A549 (cell line): Measurements from ENCODE around the gene FRAT2.

ENCODE experiments used
- BHLHE40 ChIP-seq: IDR thresholded peaks from 2 replicates; pipeline ENCODE4 v1.6.1; 2012; ENCODE audit warnings: low read depth, low read length, inconsistent platforms
- CBX2 ChIP-seq: fragments of 200-600 bp; sonication (generic); IDR thresholded peaks from 2 replicates; pipeline ENCODE4 v1.6.1; 2016; ENCODE audit warnings: low read depth, mild to moderate bottlenecking, borderline replicate concordance
- CEBPB ChIP-seq, 2 experiments: fragments of >200 bp in 1 of 2; sonication (Bioruptor Twin) in 1 of 2; formaldehyde crosslinking in 1 of 2; IDR thresholded peaks; 2 replicates each; pipeline ENCODE4 v1.6.1; 2012 to 2016
- EP300 ChIP-seq, 2 experiments: fragments of >200 bp; sonication (Bioruptor Twin); formaldehyde crosslinking; IDR thresholded peaks; 2 replicates in 1 of 2; 3 replicates in 1 of 2; pipeline ENCODE4 v1.6.1; 2016 to 2017
- MYC ChIP-seq: IDR thresholded peaks from 2 replicates; pipeline ENCODE4 v1.6.1; 2012; ENCODE audit warnings: mild to moderate bottlenecking, inconsistent platforms, low read length, improper control_type of control experiment, borderline replicate concordance
- POLR2A ChIP-seq: IDR thresholded peaks from 2 replicates; pipeline ENCODE4 v1.6.1; 2012; ENCODE audit warnings: mild to moderate bottlenecking, low read length
- ZC3H11A ChIP-seq: fragments of 450-650 bp; IDR thresholded peaks from 2 replicates; pipeline ENCODE4 v1.6.1; 2014; ENCODE audit warnings: antibody characterized with exemption, mild to moderate bottlenecking
- ZSCAN20 ChIP-seq: fragments of 250-450 bp; sonication (Bioruptor Pico); IDR thresholded peaks from 2 replicates; pipeline ENCODE4 v1.8.0; 2022; ENCODE audit warnings: mild to moderate bottlenecking, moderate library complexity
- TF ChIP-seq, protein P1 (sequence below): fragments of >200 bp; sonication (Bioruptor Twin); formaldehyde crosslinking; IDR thresholded peaks from 3 replicates; pipeline ENCODE4 v1.5.1; 2016
- TF ChIP-seq, protein P2 (sequence below): fragments of 200-600 bp; sonication (generic); IDR thresholded peaks from 2 replicates; pipeline ENCODE4 v1.6.1; 2016; ENCODE audit warnings: antibody characterized with exemption, mild to moderate bottlenecking, moderate library complexity
- TF ChIP-seq, protein P3 (sequence below): fragments of 250-450 bp; sonication (Bioruptor Pico); IDR thresholded peaks from 2 replicates; pipeline ENCODE4 v1.5.0; 2021; ENCODE audit warnings: mild to moderate bottlenecking, moderate library complexity, borderline replicate concordance
- TF ChIP-seq, protein P4 (sequence below): IDR thresholded peaks from 2 replicates; pipeline ENCODE4 v1.6.1; 2012; ENCODE audit warnings: low read depth, borderline replicate concordance

DNA sequence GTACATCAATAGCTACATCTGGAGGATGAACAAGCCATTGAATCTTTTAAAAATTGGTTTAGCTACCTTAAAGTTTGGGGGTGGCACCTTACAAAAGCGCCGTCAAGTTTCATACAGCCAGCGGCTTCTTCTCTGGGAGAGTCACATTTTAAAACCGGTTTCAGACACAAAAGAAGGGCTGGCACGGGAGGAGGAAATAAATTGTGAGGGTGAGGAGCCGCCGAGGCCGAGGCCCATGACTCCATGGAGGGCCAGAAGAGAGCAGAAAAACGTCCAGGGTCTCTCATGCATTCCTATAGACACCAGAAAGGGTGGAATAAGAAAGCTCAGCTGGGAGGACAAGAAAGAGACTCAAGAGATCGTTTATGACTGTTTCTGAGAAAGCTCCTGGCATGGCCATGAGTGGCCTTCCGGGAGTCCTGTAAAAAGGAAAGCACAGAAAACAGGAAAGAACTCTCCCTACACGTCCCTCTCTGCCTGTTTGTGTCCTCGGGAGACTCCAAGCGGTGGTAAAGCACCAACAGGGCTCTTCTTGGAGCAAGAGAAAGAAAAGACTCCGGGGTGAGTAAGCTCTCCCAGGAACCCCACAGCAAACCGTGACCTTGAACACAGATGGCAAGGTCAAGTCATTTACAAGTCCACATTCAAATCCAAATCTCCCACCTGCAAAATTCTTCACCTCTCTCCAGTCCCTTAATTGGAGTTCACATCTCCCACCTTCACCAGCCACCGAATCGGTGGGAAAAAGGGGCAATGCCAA lies 1.8 kb downstream of the FRAT2 start:
- TF ChIP-seq POLR2A, result no peak
- TF ChIP-seq, protein P1, sequence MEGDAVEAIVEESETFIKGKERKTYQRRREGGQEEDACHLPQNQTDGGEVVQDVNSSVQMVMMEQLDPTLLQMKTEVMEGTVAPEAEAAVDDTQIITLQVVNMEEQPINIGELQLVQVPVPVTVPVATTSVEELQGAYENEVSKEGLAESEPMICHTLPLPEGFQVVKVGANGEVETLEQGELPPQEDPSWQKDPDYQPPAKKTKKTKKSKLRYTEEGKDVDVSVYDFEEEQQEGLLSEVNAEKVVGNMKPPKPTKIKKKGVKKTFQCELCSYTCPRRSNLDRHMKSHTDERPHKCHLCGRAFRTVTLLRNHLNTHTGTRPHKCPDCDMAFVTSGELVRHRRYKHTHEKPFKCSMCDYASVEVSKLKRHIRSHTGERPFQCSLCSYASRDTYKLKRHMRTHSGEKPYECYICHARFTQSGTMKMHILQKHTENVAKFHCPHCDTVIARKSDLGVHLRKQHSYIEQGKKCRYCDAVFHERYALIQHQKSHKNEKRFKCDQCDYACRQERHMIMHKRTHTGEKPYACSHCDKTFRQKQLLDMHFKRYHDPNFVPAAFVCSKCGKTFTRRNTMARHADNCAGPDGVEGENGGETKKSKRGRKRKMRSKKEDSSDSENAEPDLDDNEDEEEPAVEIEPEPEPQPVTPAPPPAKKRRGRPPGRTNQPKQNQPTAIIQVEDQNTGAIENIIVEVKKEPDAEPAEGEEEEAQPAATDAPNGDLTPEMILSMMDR, result no peak
- TF ChIP-seq, protein P2, sequence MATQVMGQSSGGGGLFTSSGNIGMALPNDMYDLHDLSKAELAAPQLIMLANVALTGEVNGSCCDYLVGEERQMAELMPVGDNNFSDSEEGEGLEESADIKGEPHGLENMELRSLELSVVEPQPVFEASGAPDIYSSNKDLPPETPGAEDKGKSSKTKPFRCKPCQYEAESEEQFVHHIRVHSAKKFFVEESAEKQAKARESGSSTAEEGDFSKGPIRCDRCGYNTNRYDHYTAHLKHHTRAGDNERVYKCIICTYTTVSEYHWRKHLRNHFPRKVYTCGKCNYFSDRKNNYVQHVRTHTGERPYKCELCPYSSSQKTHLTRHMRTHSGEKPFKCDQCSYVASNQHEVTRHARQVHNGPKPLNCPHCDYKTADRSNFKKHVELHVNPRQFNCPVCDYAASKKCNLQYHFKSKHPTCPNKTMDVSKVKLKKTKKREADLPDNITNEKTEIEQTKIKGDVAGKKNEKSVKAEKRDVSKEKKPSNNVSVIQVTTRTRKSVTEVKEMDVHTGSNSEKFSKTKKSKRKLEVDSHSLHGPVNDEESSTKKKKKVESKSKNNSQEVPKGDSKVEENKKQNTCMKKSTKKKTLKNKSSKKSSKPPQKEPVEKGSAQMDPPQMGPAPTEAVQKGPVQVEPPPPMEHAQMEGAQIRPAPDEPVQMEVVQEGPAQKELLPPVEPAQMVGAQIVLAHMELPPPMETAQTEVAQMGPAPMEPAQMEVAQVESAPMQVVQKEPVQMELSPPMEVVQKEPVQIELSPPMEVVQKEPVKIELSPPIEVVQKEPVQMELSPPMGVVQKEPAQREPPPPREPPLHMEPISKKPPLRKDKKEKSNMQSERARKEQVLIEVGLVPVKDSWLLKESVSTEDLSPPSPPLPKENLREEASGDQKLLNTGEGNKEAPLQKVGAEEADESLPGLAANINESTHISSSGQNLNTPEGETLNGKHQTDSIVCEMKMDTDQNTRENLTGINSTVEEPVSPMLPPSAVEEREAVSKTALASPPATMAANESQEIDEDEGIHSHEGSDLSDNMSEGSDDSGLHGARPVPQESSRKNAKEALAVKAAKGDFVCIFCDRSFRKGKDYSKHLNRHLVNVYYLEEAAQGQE, result no peak
- TF ChIP-seq BHLHE40, result no peak
- no peak for TF ChIP-seq CBX2
- no peak for TF ChIP-seq ZSCAN20
- no peak for TF ChIP-seq MYC
- TF ChIP-seq, protein P3, sequence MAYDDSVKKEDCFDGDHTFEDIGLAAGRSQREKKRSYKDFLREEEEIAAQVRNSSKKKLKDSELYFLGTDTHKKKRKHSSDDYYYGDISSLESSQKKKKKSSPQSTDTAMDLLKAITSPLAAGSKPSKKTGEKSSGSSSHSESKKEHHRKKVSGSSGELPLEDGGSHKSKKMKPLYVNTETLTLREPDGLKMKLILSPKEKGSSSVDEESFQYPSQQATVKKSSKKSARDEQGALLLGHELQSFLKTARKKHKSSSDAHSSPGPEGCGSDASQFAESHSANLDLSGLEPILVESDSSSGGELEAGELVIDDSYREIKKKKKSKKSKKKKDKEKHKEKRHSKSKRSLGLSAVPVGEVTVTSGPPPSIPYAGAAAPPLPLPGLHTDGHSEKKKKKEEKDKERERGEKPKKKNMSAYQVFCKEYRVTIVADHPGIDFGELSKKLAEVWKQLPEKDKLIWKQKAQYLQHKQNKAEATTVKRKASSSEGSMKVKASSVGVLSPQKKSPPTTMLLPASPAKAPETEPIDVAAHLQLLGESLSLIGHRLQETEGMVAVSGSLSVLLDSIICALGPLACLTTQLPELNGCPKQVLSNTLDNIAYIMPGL (CRISPR knock-in tag), result no peak
- TF ChIP-seq, protein P4, sequence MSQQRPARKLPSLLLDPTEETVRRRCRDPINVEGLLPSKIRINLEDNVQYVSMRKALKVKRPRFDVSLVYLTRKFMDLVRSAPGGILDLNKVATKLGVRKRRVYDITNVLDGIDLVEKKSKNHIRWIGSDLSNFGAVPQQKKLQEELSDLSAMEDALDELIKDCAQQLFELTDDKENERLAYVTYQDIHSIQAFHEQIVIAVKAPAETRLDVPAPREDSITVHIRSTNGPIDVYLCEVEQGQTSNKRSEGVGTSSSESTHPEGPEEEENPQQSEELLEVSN, result no peak
- TF ChIP-seq CEBPB (IDR thresholded peaks at IDR 0.05), result no peak
- TF ChIP-seq ZC3H11A, result no peak
- no peak for TF ChIP-seq EP300 (IDR thresholded peaks at IDR 0.05)
